Measurements from ENCODE around the gene ENTPD3. TPM values are rescaled to one million over a fixed set of nuclear protein-coding genes. Genes with fewer than 3 reads are reported as not detected.

Gene ENTPD3
- total RNA-seq, 3 donors from 2014 or later (not counting 1 experiment from before 2014, with no cell fraction given): not detected

DNA sequence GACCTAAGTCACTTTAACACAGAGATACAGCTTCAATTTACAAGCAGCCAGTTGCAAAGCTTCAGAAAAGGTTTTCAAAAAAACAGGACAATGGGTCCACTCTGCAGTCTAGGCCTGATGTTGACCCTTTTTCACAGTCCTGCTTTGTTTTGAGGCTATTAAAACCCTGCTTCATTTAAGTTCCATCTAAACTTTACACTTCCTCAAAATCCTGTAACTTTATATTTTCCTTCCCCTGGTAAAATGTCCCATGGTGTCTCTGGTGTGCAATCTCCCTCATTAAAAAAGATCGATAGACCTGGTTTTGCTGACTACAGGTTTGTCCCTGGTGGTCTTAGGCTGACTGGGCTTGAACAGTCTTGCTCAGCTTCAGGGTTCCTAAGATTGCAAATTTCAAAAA is 65.1 kb downstream of the ENTPD3 start:
- Mint-ChIP-seq H3K4me1 (peaks cover 30 to 42% of the 10 kb centered on the region in 2 donors), H3K9me3 (peaks cover 0 to 1% of the 10 kb centered on the region in 2 donors), H3K4me3 (peak overlapping the region; percentile 96), H3K27ac (peak overlapping the region; percentile 93 to 99), H3K36me3 (no peaks in the 10 kb centered on the region), H3K27me3 (ENCODE audit: low read depth in 2 of 2) (no peaks in the 10 kb centered on the region)
- Histone ChIP-seq H3K36me3 (ENCODE audit: control insufficient read depth, insufficient read depth, low read length) (no peaks in the 10 kb centered on the region), H3K9me3 (ENCODE audit: control insufficient read depth, insufficient read depth, low read length) (no peaks in the 10 kb centered on the region), H3K4me1 (ENCODE audit: control insufficient read depth, insufficient read depth, low read length) (peaks cover 18% of the 10 kb centered on the region), H3K27ac (ENCODE audit: low read length) (peak overlapping the region; percentile 95), H3K4me3 (ENCODE audit: low read length) (no peak overlapping the region), H3K27me3 (ENCODE audit: control insufficient read depth, insufficient read depth, low read length) (no peaks in the 10 kb centered on the region)
- DNase-seq (no peak), ATAC-seq (no peak)
- intact Hi-C loops (cut with micrococcal nuclease): loop anchor here (5.0 kb wide), 1 partner anchor 1510 kb away; the partner anchor contains the start of gene ULK4
- WGBS (ENCODE audit: insufficient coverage): 90% methylated on average over 1 of the region's 1 CpG
- TF ChIP-seq, protein P1, sequence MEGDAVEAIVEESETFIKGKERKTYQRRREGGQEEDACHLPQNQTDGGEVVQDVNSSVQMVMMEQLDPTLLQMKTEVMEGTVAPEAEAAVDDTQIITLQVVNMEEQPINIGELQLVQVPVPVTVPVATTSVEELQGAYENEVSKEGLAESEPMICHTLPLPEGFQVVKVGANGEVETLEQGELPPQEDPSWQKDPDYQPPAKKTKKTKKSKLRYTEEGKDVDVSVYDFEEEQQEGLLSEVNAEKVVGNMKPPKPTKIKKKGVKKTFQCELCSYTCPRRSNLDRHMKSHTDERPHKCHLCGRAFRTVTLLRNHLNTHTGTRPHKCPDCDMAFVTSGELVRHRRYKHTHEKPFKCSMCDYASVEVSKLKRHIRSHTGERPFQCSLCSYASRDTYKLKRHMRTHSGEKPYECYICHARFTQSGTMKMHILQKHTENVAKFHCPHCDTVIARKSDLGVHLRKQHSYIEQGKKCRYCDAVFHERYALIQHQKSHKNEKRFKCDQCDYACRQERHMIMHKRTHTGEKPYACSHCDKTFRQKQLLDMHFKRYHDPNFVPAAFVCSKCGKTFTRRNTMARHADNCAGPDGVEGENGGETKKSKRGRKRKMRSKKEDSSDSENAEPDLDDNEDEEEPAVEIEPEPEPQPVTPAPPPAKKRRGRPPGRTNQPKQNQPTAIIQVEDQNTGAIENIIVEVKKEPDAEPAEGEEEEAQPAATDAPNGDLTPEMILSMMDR (IDR thresholded peaks at IDR 0.05): no peak

DNA sequence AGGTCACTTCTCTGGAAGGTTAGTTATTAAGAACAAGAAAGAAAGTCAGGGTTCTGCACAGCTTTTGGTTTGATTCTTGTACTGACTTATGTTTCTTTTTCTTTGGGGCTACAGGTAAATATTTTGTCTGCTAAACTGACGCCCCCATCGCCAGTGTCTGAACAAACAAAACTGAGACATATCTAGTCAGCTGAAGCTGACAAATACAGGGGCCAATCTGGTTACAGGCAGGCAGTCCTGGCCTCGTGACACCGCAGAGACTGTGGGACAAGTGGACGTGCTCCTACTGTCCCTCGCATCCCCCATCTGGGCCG is 65.5 kb downstream of the ENTPD3 start:
- peaks cover 0 to 3% of the 10 kb centered on the region in 2 donors for H3K9me3 Mint-ChIP-seq
- Histone ChIP-seq H3K9me3 (ENCODE audit: control insufficient read depth, insufficient read depth, low read length) (no peaks in the 10 kb centered on the region), H3K27me3 (ENCODE audit: control insufficient read depth, insufficient read depth, low read length) (no peaks in the 10 kb centered on the region), H3K27ac (ENCODE audit: low read length) (peak overlapping the region; percentile 95), H3K36me3 (ENCODE audit: control insufficient read depth, insufficient read depth, low read length) (no peaks in the 10 kb centered on the region), H3K4me3 (ENCODE audit: low read length) (peak overlapping the region; percentile 75), H3K4me1 (ENCODE audit: control insufficient read depth, insufficient read depth, low read length) (peaks cover 18% of the 10 kb centered on the region)
- no peaks in the 10 kb centered on the region for H3K36me3 Mint-ChIP-seq
- peak overlapping the region; percentile 93 to 99 for H3K27ac Mint-ChIP-seq
- H3K27me3 Mint-ChIP-seq (ENCODE audit: low read depth in 2 of 2): no peaks in the 10 kb centered on the region
- peaks cover 33 to 43% of the 10 kb centered on the region in 2 donors for H3K4me1 Mint-ChIP-seq
- WGBS (ENCODE audit: insufficient coverage): 3% methylated on average over 7 of the region's 7 CpGs
- ATAC-seq: no peak
- TF ChIP-seq, protein P1 (IDR thresholded peaks at IDR 0.05): no peak
- no peak for DNase-seq
- intact Hi-C loops (cut with micrococcal nuclease): loop anchor here (5.0 kb wide), 1 partner anchor 1510 kb away; the partner anchor contains the start of gene ULK4
- peak overlapping the region; percentile 96 for H3K4me3 Mint-ChIP-seq

DNA sequence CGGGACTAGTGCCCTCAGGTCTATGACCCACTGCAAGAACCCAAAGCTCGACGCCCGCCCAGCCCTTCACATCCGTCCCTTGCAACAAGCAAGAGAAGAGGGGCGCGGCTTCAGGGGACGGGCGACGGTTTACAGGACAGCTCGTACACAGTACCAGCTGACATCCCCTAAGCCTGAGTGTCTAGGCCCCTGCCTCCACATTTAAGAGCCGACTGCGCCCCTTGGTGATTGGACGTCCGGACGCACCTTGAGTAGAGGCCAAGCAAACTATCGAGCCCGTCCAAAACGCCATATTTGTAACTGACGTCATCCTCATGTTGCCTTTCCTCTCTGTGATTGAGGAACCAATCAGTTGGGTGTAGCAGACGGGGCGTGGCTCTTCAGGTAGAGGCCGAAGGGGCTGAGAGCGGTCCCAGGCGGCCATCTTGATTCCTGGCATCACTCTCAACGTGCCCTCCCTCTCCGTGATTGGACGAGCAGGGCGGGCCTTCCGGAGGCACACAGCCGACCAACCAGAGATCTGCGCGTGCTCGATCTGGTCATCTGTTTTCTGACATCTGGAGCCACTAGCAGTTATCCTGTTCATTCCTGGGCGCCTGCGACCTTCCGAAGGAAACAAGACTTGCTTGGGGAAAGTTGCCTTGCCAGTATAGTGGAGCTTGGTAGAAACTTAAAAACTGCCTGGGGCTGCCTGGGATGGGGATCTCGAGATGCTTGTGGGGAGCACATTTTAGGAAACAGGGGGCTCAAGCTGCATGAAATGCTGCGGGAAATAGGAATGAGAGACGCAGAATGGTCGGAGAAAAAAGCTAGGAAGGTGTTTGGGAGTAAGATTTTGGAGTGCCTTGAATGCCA is 66.1 kb downstream of the ENTPD3 start:
- Histone ChIP-seq H3K36me3 (ENCODE audit: control insufficient read depth, insufficient read depth, low read length) (peaks cover 2% of the 10 kb centered on the region), H3K4me1 (ENCODE audit: control insufficient read depth, insufficient read depth, low read length) (peaks cover 23% of the 10 kb centered on the region), H3K27me3 (ENCODE audit: control insufficient read depth, insufficient read depth, low read length) (no peaks in the 10 kb centered on the region), H3K27ac (ENCODE audit: low read length) (peak overlapping the region; percentile 95), H3K9me3 (ENCODE audit: control insufficient read depth, insufficient read depth, low read length) (no peaks in the 10 kb centered on the region), H3K4me3 (ENCODE audit: low read length) (peak overlapping the region; percentile 75)
- intact Hi-C loops (cut with micrococcal nuclease): loop anchor here (1.0 to 5.0 kb wide), 4 partner anchors 24 to 1509 kb away; partner anchors contain the start of genes EIF1B, ULK4, ZNF619 and ZNF621
- TF ChIP-seq, protein P1 (IDR thresholded peaks at IDR 0.05): no peak
- Mint-ChIP-seq H3K4me3 (peak overlapping the region; percentile 96), H3K9me3 (peaks cover 0 to 3% of the 10 kb centered on the region in 2 donors), H3K27me3 (ENCODE audit: low read depth in 2 of 2) (no peaks in the 10 kb centered on the region), H3K36me3 (no peaks in the 10 kb centered on the region), H3K4me1 (peaks cover 39 to 49% of the 10 kb centered on the region in 2 donors), H3K27ac (peak overlapping the region; percentile 93 to 99)
- peak; percentile 88 to 97 (median 88) for ATAC-seq
- WGBS (ENCODE audit: insufficient coverage): under 1% methylated on average over 41 of the region's 41 CpGs
- DNase-seq: peak; percentile 91 to 99
